Endothelial cell of umbilical vein (primary cell): ENCODE data around the gene CREM.

Source experiments
- CTCF ChIP-seq, 2 donors: IDR thresholded peaks; 1 replicate in 1 of 2; 2 replicates in 1 of 2; pipeline ENCODE4 v1.5.1; 2011; ENCODE audit warnings: low read length in 2 of 2, mild to moderate bottlenecking in 2 of 2, moderate library complexity in 2 of 2, control low read depth in 1 of 2, inconsistent platforms in 1 of 2, low read depth in 1 of 2; ENCODE audit not compliant: insufficient read depth in 1 of 2; ENCODE audit errors: extremely low read depth in 1 of 2
- JUN ChIP-seq: IDR thresholded peaks from 2 replicates; pipeline ENCODE4 v1.6.1; 2011; ENCODE audit warnings: borderline replicate concordance, low read depth; ENCODE audit not compliant: insufficient read length, insufficient read depth
- MYC ChIP-seq: IDR thresholded peaks from one replicate; pipeline ENCODE4 v1.6.1; 2011; ENCODE audit warnings: mild to moderate bottlenecking, low read depth, low read length
- POLR2A ChIP-seq: IDR thresholded peaks from 2 replicates; pipeline ENCODE4 v1.6.1; 2012; ENCODE audit warnings: low read depth, mild to moderate bottlenecking, control low read depth, low read length

- TF ChIP-seq JUN = no peak
- TF ChIP-seq CTCF (IDR thresholded peaks at IDR 0.05; ENCODE audit: extremely low read depth in 1 of 2, insufficient read depth in 1 of 2, low read depth in 1 of 2, low read length in 2 of 2) = no peak
- no peak for TF ChIP-seq POLR2A
- no peak for TF ChIP-seq MYC
These were observed 37.0 kb upstream of the CREM start for GRCh38 chr10:35089611-35090161.
